Muscle of leg (tissue), 11 donors: ENCODE measurements around the gene MTERF1. TPM values are rescaled to one million over a fixed set of nuclear protein-coding genes. Genes with fewer than 3 reads are reported as not detected.
A peak's percentile ranks its signal among the peaks of the same experiment; 100 is the strongest.
"Not testable (repeated sequence)": the region's sequence is repeated elsewhere in the genome, so short reads cannot be mapped to it uniquely, and the experiment has no call there.

Experiments used
- DNase-seq: peaks from one replicate; pipeline ENCODE4 v3.0.0; 2013
- H3K27ac ChIP-seq: one replicate; pipeline ENCODE4 v1.5.1; 2013; ENCODE audit warnings: mild to moderate bottlenecking, low read length, control low read depth
- H3K27me3 ChIP-seq: one replicate; pipeline ENCODE4 v1.6.1; 2013; ENCODE audit warnings: low read length; ENCODE audit not compliant: control insufficient read depth, insufficient read depth
- H3K36me3 ChIP-seq: one replicate; pipeline ENCODE4 v1.6.1; 2013; ENCODE audit warnings: low read length; ENCODE audit not compliant: control insufficient read depth, insufficient read depth
- H3K4me1 ChIP-seq: one replicate; pipeline ENCODE4 v1.6.1; 2013; ENCODE audit warnings: low read length; ENCODE audit not compliant: control insufficient read depth, insufficient read depth
- H3K4me3 ChIP-seq: one replicate; pipeline ENCODE4 v1.5.1; 2013; ENCODE audit warnings: low read length, control low read depth
- H3K9me3 ChIP-seq: replicated peaks from 2 replicates; pipeline ENCODE4 v1.6.1; 2013; ENCODE audit warnings: low read depth, low read length; ENCODE audit not compliant: control insufficient read depth
- WGBS: methylation state at CpG from one replicate; pipeline ENCODE4 v1.1.5; 2013; ENCODE audit warnings: missing lambda C conversion rate; ENCODE audit not compliant: insufficient coverage; 5-methylcytosine and 5-hydroxymethylcytosine counted together
- polyA plus RNA-seq, 8 donors: library from polyadenylated mRNA; unstranded; fragments of 120-200 nt; gene quantifications; one replicate each; pipeline versions ENCODE4 v1.2.1 to v1.2.3, GENCODE V29; 2013; ENCODE audit warnings: inconsistent platforms in 1 of 8, low replicate concordance in 1 of 8; ENCODE audit not compliant: insufficient read length in 8 of 8, insufficient read depth in 1 of 8
- total RNA-seq: library from RNA; stranded (reverse); fragments of 120-200 nt; gene quantifications from one replicate; pipeline ENCODE4 v1.2.4, GENCODE V29; 2013

Gene MTERF1
- total and polyA plus RNA-seq, 9 donors: 9.3 to 14.0 (median 10.1) TPM

- H3K36me3 ChIP-seq: no peaks in the 10 kb centered on the region
- no peak for DNase-seq
- no peak overlapping the region for H3K27ac ChIP-seq
- no peaks in the 10 kb centered on the region for H3K4me1 ChIP-seq
- H3K9me3 ChIP-seq: no peaks in the 10 kb centered on the region
- no peak overlapping the region for H3K4me3 ChIP-seq
- H3K27me3 ChIP-seq: no peaks in the 10 kb centered on the region
- WGBS: 92% methylated on average over 4 of the region's 4 CpGs
Measured at GRCh38 chr7:91911121-91911520, 30.6 kb upstream of the MTERF1 start.

GRCh38 chr7:91910171-91910570, 29.7 kb upstream of the MTERF1 start:
- Histone ChIP-seq H3K36me3 (no peaks in the 10 kb centered on the region), H3K27me3 (no peaks in the 10 kb centered on the region), H3K4me3 (no peak overlapping the region), H3K9me3 (no peaks in the 10 kb centered on the region), H3K4me1 (no peaks in the 10 kb centered on the region), H3K27ac (no peak overlapping the region)
- peak; percentile 2 for DNase-seq
- WGBS: no CpG with 5 or more reads among the region's 1 CpG

GRCh38 chr7:91899563-91899962, 19.1 kb upstream of the MTERF1 start:
- Histone ChIP-seq H3K27me3 (no peaks in the 10 kb centered on the region), H3K4me1 (no peaks in the 10 kb centered on the region), H3K27ac (no peak overlapping the region), H3K36me3 (no peaks in the 10 kb centered on the region), H3K9me3 (no peaks in the 10 kb centered on the region), H3K4me3 (no peak overlapping the region)
- no peak for DNase-seq
- no CpG with 5 or more reads among the region's 1 CpG for WGBS

- H3K27me3 ChIP-seq: no peaks in the 10 kb centered on the region
- DNase-seq: no peak
- no peak overlapping the region for H3K27ac ChIP-seq
- H3K4me3 ChIP-seq: no peak overlapping the region
- H3K36me3 ChIP-seq: no peaks in the 10 kb centered on the region
- WGBS: 77% methylated on average over 4 of the region's 10 CpGs
- no peaks in the 10 kb centered on the region for H3K4me1 ChIP-seq
- no peaks in the 10 kb centered on the region for H3K9me3 ChIP-seq
Measured at GRCh38 chr7:91898240-91898992, 17.9 kb upstream of the MTERF1 start.

GRCh38 chr7:91894781-91895480, 14.4 kb upstream of the MTERF1 start:
- Histone ChIP-seq H3K27me3 (no peaks in the 10 kb centered on the region), H3K36me3 (no peaks in the 10 kb centered on the region), H3K4me1 (no peaks in the 10 kb centered on the region), H3K9me3 (no peaks in the 10 kb centered on the region), H3K27ac (no peak overlapping the region), H3K4me3 (no peak overlapping the region)
- 100% methylated on average over 1 of the region's 1 CpG for WGBS
- no peak for DNase-seq

GRCh38 chr7:91893699-91894098, 13.2 kb upstream of the MTERF1 start:
- not testable (repeated sequence) for H3K4me1 ChIP-seq, DNase-seq
- 80% methylated on average over 2 of the region's 5 CpGs for WGBS

GRCh38 chr7:91892821-91893340, 12.4 kb upstream of the MTERF1 start:
- Histone ChIP-seq H3K27ac (no peak overlapping the region), H3K4me3 (no peak overlapping the region), H3K4me1 (no peaks in the 10 kb centered on the region), H3K9me3 (peaks cover 2% of the 10 kb centered on the region), H3K27me3 (no peaks in the 10 kb centered on the region), H3K36me3 (no peaks in the 10 kb centered on the region)
- WGBS: no CpG with 5 or more reads among the region's 2 CpGs
- DNase-seq: no peak

More at GRCh38 chr7:91893699-91894098, 13.2 kb upstream of the MTERF1 start:
- H3K27ac ChIP-seq, H3K4me3 ChIP-seq, H3K9me3 ChIP-seq, H3K36me3 ChIP-seq, H3K27me3 ChIP-seq: not testable (repeated sequence)

GRCh38 chr7:91892099-91892705, 11.7 kb upstream of the MTERF1 start:
- Histone ChIP-seq H3K4me3 (no peak overlapping the region), H3K27me3 (no peaks in the 10 kb centered on the region), H3K4me1 (no peaks in the 10 kb centered on the region), H3K9me3 (peaks cover 5% of the 10 kb centered on the region), H3K27ac (no peak overlapping the region), H3K36me3 (no peaks in the 10 kb centered on the region)
- DNase-seq: no peak
- 39% methylated on average over 3 of the region's 3 CpGs for WGBS

GRCh38 chr7:91888271-91889175, 8.0 kb upstream of the MTERF1 start:
- not testable (repeated sequence) for H3K4me3 ChIP-seq, H3K4me1 ChIP-seq, DNase-seq, H3K36me3 ChIP-seq, H3K27me3 ChIP-seq, H3K9me3 ChIP-seq, H3K27ac ChIP-seq
- 93% methylated on average over 49 of the region's 60 CpGs for WGBS
